CD4-positive, alpha-beta T cell treated with Interleukin-2 at 100 ng/mL for 4 hours (primary cell): Measurements from ENCODE around the gene NUP210.
"Not testable (repeated sequence)": the region's sequence is repeated elsewhere in the genome, so short reads cannot be mapped to it uniquely, and the experiment has no call there.

Experiments
- DNase-seq: peaks from one replicate; pipeline ENCODE4 v3.0.0-alpha.2; 2020; ENCODE audit warnings: low spot score

The NUP210 gene

DNA sequence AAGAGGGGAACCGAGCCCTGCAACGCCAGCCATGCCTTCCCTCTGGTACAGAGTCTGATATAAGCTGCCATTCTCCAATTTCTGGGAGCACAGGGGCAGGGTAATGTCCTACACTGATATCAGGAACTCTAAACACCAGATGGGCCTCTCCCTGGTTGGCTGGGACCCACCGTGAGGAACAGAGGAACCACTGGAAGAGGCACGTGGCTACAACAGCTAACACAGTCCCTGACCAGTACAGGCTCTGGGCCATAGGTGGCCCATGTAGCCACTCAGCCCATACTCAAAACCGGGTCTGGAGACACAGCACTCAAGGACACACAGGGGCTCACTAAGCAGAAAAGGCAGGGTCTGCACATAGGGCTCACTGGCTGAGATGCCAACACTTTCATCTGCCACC lies 13.9 kb downstream of the NUP210 start:
- DNase-seq = no peak

DNA sequence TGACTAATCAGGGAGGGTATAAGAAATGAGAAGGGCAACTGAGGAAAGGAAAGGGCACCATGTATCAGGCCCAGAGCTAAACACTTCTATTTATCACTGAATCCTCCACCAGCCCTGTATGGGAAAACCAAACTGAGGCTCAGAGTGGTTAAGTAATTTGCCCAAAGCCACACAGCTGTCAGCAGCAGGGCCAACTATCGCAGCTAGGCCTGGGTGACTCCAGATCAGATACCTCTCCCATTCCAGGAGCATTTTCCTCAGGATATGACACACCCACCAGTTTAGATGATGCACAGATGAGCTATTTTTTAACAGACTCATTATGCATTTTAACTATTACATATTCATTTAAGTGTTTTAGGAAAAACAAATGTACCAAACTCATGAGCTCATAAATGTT lies 14.5 kb downstream of the NUP210 start:
- DNase-seq = no peak

DNA sequence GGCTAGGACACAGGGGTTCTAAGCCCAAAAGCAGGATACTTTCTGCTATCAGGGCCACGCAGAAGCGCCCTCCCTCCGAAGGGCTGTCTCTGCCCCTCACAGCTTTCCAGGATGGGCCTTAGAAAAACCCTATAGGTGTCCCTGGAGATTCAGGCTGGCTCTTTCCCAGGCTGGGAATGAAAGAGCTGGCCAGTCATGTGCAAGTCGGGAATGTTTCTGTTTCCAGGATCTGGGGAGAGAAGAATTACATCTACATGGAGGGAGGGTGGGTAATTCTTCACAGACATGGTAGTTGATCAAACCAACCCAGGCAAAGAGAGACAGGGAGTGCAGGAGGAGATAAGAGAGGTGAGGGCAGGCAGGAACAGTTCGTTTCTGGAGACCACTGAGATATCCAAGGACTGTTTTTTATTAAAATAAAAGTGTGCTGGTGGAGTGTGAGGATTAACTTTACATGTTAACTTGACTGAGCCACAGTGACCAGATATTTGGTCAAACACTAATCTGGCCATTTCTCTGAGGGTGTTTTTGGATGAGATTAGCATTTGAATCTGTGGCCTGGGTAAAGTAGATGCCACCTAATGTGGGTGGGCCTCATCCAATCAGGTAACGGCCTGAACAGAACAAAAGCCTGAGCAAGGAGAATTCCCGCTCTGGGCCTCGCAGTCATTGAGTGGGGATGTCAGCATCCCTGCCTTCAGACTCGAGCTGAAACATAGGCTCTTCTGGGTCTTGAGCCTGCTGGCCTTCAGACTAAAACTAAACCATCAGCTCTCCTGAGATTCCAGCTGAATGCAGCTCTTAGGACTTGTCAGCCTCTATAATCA lies 15.3 kb downstream of the NUP210 start:
- no peak for DNase-seq

DNA sequence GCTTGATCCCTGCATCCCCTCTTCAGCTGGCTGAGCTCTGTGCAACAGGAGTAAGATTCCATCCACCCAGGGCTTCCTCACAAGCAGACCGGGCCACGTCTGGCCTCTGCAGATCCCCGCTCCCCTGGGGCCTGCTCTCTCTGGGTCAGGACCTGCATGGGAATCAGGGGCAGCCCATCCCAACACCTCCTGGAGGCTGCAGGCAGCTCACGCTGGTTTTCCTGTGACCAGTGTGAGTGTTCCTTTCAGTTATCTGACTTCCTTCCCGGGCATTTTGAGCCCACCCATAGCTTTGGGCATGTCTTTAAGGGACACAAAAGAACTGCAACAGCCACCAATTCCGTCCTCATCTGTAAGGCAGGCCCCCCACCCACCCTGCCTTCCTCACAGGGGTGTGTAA lies 16.3 kb downstream of the NUP210 start:
- no peak for DNase-seq

DNA sequence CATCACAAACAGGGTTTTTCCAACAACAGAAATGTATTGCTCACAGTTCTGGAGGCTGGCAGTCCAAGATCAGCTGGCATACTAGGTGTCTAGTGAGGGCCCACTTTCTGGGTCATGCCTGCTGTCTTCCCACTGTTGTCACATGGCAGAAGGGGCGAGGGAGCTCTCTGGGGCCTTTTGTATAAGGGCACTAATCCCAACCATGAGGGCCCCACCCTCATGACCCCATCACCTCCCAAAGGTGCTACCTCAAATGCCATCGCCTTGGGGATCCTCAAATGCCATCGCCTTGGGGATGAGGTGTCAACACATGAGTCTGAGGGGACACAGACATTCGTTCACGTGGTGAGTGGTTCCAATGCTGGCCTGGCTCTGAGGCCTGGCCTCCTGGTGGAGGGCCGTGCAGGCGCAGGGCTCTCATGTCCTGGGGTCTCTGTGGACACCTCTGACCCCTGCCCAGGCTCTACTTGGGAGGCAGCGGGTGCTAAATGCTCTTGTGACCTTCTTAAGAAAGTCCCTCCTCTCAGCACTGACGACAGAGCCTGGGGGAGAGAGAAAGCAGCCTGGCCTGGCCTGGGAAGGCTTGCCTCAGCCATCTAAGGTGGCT lies 16.8 kb downstream of the NUP210 start:
- no peak for DNase-seq

DNA sequence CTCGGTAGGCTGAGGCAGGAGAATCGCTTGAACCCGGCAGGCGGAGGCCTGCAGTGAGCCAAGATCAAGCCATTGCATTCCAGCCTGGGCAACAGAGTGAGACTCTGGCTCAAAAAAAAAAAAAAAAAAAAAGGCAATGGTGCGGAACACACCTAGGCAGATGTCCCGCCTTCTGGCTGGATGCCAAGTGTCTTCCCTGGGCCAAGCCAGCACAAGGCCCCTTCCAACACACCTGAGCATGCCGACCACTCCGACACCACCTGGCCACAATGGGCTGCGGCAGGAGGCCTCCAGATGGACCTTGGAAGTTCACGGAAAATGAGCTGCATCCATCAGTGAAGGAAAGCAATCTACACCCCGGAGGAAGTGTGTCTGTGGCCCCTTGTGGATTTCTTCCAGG lies 19.0 kb downstream of the NUP210 start:
- no peak for DNase-seq

DNA sequence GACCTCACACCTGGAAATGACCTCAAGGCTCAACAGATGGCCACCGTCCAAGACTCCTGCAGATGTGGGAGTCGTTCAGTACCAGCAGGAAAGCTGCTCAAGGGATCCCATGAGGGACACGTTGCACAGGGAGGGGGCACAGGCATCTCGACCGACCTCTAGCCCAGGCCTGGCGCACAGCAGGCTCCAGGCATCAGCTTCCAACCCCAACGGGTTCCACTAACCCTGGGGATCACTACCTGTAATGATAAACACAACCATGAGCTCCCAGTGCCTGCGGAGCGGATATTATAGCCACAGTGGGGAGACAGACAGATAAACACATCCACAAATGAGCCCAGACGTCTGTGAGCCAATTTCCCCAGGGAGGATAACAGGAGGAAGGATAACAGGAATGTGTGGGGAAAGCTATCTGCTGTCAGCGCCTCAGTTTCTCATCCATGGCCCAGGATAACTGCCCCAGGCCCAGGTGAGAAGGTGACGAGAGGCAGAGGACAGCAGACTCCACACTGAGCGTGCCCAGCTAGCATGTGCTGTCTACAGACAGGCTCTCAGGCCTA lies 19.9 kb downstream of the NUP210 start:
- no peak for DNase-seq

DNA sequence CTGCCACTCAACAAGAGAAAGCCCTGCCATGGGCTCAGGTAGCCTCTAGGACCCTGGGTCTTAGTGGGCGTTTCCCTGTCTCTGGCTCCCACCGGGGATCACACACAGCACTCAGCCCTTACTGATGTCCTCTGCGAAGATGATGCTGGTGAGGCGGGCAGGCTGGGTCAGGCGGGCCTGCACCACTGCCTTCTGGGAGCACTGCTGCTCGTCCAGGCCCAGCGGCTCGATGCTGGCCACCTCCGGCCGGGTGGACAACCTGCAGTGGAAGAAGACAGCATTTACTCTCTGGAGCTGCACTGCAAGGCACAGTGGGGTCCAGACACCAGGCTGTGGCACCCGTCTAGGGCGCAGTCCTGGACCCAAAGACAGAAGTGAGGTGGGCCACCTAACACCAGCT lies 20.5 kb downstream of the NUP210 start:
- no peak for DNase-seq

DNA sequence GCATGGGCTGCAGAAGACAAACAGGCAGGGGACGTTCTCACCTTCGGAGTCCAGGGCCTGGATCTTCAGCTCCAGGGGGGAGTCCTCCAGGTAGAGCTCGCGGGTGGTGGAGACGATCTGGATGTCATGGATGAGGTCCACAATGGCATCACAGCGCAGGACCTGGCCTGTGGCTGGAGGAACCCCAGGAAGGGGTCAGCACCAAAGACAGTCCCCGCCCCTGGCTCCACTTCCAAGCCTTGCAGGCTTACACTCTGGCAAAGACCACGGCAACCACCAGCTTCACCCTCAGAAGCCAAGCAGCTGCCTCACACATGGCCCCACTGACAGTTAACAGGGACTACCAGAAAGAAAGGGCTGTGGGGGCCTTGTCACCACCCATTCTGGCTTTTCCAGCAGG lies 22.8 kb downstream of the NUP210 start:
- no peak for DNase-seq

DNA sequence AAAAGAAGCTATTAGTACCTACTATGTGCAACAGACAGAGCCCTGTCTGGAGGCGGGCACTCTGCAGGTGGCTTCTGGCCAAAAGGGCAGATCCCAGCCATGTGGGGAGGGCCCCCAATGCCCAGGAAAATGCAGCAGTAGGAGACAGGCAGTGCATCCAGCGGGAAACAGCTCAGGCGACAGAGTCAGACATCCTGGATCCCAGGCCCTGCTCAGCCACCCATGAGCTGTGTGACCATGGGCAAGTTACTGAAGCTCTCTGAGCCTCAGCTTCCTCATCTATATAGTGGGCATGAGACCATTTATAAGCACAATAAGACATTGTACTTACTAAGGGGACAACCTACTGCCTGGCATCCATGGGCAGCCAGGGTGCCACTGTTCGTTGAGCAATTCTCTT lies 25.8 kb downstream of the NUP210 start:
- no peak for DNase-seq

DNA sequence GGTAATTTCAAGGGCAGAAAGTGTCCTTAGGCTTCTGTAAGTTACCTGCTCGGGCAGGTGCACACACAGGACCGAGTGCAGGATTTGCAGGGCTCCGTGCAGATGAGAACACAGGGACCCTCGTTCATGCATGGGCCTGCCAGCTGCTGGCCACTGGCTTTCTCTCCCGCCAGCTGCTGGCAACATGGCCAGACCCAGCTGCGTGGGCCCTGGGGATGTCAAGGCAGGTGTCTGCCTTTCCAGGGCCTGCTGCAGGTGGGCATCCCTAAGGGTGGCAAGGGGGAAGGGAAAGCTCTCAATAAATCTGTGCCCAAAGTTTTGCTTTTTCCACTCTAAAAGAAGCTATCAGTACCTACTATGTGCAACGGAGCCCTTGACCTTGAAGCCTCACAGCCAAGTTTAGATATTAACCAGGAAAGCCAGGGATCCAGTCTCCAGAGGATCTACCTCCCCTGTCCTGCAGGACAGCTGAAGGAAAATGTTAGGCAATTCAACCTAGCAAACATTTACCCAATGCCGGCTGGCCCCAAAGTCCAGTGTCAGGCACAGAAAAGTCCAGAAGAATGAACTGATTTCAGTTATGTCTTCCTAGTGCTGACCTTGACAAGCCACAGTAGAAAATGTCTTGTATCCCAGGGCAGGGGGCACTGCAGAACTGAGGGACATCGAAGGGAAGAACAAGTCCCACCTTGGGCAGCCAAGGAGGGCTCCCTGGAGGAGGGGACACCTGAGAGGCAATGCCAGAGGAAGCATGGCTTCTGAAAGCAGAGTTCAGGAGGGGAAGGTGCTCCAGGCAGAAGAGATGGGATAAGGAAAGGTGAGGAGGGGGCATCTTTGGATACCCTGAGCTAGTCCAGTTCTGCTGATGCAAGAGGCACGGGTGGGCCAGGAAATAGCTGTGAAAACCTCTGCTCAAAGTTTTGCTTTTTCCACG lies 26.4 kb downstream of the NUP210 start:
- DNase-seq = no peak

DNA sequence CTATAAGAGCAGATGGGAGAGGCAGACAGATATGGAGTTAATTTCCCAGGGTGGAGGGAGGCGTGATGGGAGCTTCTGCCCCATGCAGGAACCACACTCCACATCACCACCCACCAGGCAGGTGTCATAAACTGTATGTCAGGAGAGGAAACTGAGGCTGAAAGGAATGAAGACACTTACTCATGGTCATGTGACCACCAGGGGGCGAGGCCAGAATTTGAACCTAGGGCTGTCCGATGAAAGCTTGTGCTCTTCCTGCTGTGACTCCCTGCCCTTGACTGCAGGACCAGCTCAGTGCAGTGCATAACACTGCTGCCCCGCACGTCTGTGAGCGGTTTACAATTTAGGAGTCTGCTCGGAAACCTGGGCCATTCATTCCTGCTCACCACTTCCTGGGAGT lies 28.8 kb downstream of the NUP210 start:
- DNase-seq = peak; percentile 40

DNA sequence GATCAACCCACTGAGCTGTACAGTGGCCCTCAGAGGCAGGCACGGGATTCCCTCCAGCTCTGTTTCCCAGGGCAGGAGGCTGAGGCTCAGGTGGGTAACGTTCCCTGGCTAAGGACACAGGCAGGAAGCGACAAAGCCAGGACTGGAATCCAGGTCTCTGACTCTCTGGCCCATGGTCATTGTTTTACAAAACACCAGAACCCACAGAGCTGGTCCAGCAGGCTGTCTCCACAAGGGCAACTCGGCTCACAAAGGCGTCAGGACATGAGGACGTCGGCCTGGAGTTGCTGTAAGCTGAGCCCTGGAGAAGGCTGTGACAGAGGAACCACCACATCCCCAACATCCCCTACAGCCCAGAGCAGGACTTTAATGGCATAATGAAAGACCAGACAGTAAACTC lies 30.7 kb downstream of the NUP210 start:
- DNase-seq = no peak

DNA sequence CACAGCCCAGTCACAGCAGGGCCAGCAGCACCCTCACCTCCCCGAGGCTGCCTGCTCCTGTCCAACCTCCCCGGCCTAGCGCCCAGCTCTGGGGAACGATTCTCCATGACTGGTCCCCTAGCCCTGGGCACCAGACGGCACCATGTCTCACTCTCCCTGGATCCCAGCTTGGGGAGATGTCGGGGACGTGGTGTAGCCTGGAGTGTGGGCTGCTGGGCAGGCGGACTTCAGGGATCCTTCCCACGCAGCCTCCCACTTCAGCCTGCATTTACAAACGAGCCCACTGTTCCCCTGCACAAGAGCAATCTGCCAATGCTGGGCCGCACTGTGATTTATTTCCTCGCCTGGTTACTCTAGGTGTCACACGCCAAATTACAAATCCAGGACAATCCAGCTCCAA lies 31.3 kb downstream of the NUP210 start:
- no peak for DNase-seq

DNA sequence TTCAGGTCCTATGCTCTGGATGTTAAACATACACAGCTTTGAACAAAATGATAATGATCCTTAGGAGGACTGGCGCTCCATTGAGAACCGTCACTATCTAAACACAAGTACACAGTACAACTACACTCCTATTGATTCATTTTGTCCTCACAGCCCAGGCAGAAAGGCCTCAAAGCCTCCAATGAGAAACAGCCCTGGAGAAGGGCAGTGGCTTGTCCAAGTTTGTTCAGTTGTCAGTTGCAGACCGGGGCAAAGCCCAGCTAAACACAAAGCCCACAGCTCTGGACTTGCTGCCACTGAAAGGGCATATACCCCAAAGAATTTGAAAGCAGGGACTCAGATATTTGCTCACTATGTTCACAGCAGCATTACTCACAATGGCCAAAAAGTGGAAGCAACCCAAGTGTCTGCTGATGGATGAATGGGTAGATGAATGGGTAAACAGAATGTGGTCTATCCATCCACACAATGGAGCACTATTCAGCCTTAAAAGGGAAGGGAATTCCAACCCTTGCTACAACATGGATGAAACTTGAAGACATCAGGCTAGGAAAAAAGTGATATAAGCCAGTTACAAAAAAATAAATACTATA lies 34.7 kb downstream of the NUP210 start:
- no peak for DNase-seq

DNA sequence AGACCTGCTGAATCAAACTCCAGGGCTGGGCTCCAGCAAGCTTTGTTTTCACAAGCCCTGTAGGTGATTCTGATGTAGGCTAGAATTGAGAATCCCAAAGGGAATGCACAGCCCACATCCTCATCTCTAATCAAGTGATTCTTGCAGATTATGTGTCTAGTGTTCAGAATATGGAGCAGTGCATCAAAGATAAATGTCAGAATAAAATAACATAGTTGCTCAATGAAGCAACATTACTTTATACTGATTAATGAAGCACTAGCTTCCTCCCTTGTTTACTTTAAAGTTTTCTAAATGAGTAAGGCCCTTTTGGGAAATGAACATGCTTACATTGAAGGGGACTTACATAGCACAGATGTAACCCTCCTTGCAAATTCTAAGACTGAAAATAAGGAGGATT lies 39.2 kb downstream of the NUP210 start:
- DNase-seq = no peak

DNA sequence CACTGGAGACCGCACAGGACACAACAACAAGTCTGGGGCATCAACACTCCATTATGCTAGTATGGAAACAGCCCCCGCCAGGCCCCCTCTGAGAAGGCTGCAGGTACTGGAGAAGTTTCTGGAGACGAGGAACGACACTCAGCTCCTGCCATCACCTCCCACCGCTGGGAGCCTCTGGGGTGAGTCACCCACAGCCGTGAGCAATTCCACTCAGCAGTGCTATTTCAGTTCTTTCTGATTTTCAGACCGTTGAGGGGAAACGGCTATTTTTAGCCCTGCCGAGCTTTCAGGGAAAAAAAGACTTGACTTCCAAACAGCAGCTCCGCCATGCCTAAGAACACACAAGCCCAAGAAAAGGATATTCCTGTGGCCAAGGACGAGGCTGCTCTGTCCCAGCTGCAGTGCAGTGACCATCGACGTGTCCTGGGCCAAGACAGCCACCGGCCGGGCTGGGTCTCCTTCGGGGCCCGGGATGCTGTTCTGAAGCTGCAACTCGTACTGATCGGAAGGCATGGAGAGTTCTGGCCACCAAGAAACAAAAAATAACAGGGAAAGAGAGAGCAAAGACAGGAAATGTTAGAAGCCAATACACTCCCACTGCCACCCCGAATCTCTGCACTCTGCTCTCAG lies 40.8 kb downstream of the NUP210 start:
- no peak for DNase-seq

DNA sequence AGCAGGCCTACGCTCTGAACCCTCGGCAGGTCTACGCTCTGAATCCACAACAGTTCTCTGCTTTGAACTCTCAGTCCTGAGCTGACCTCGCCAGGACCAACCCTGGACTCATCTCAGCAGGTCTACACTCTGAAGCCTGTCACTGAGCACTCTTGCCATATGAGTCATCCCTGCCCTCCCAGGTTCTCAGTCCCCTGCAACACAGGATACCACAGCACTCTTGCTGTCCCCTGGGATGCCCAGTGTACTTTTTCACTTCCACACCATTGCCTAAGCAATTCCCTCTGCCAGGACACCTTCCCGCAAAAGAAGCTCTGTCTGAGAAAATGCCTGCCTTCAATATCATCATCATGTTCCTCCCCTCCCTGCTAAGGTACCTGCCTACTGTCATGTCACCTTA lies 42.0 kb downstream of the NUP210 start:
- no peak for DNase-seq

DNA sequence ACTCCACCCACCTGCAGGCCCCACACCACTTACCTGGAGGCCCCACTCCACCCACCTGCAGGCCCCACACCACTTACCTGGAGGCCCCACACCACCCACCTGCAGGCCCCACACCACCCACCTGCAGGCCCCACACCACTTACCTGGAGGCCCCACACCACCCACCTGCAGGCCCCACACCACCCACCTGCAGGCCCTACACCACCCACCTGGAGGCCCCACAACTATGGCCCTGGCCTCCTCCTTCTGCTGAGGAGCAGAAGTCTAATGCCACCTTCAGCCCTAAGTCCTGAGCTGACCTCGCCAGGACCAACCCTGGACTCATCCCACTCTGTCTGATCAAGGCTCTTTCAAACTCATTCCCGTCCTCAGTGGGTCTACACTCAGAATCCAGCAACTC lies 42.4 kb downstream of the NUP210 start:
- not testable (repeated sequence) for DNase-seq

DNA sequence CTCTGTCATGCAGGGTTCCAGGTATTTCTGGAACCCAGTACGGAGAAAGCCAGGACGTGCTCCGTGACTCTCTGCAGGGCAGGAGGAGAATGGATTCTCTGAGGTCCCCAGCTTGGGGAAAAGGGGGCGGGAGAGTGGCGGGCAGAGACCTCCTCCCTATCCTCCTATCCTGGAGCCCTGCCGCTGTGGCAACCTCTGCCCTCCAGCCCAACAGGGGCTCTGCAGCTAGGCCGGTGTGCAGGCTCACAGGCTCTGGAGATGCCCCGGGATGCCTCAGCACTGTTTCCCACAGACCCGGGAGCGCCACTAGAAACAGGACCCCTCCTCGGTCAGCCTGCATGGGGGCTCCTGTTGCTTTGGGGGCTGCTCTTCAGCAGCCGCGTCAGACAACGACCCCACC lies 43.1 kb downstream of the NUP210 start:
- no peak for DNase-seq

DNA sequence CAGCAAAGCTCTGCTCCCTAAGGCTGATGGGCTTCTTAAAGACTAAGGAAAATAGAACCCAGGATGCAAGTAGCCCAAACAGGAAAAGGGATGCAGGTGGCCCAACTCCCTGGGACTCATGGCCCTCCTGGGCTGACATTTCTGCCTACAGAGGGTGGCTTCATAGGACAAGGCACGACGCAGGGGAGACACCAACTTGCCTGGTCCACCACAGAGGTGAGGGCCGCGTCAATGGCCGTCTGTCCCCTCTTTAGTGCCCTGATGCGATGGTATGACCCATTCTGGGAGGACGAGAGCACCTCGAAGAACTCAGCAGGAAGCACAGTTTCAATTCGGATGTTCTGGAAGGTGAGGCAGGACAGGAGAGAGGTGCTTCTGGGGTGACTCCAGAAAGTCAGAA lies 44.0 kb downstream of the NUP210 start:
- DNase-seq = no peak

DNA sequence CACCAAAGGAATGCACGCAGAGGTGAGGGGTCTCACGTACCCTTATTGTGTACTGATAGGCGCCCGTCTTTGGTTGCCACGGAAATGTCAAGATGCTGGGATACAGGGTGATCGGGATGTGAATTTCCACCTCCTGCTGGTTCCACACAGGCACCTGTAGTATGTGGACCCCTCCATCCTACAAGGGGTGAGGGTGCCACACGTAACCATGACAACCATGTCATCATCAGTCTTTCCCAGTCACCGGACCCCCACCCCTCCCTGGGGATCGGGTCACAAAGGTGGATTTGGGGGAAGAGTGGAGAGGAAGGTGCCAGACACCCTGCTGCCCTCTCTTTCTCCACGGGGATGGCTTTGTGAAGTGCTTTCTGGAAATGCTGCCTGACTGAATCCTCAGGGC lies 44.7 kb downstream of the NUP210 start:
- DNase-seq = no peak
